Fibroblast of mammary gland (primary cell): ENCODE measurements around the gene GPC6.
A peak's percentile ranks its signal among the peaks of the same experiment; 100 is the strongest.

Experiments
- DNase-seq: peaks from one replicate; pipeline ENCODE4 v3.0.0-alpha.2; 2010; ENCODE audit warnings: low read depth
- H3K4me3 ChIP-seq: 2 replicates; pipeline ENCODE4 v1.5.1; 2011; ENCODE audit warnings: low read depth, mild to moderate bottlenecking, low read length, moderate library complexity; ENCODE audit not compliant: control insufficient read depth
- TF ChIP-seq, protein P1 (sequence below): conservative IDR thresholded peaks from 2 replicates; pipeline ENCODE4 v1.5.1; 2011; ENCODE audit warnings: low read depth, low read length, inconsistent platforms; ENCODE audit not compliant: control insufficient read depth, insufficient read depth

The GPC6 gene

DNA sequence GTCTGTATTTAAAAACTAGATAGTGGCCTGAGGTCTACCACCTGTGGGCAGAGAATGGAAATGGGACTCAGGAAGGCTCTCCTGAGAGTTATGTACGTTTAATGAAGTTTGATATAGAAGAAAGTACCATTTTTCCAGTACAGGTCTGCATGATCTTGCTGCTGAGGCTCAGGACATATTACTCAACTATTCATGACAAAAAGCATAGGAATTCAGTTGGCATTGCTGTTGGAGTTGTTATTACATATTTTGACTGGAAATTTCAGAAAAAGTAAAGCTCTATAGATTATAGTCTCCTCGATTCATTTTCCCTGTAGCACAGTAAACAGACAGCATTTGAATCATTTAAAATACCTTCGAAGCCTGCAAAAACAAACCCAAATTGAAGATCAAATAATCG lies 783.1 kb downstream of the GPC6 start:
- peak; percentile 49 for DNase-seq
- H3K4me3 ChIP-seq = no peak overlapping the region
- TF ChIP-seq, protein P1, sequence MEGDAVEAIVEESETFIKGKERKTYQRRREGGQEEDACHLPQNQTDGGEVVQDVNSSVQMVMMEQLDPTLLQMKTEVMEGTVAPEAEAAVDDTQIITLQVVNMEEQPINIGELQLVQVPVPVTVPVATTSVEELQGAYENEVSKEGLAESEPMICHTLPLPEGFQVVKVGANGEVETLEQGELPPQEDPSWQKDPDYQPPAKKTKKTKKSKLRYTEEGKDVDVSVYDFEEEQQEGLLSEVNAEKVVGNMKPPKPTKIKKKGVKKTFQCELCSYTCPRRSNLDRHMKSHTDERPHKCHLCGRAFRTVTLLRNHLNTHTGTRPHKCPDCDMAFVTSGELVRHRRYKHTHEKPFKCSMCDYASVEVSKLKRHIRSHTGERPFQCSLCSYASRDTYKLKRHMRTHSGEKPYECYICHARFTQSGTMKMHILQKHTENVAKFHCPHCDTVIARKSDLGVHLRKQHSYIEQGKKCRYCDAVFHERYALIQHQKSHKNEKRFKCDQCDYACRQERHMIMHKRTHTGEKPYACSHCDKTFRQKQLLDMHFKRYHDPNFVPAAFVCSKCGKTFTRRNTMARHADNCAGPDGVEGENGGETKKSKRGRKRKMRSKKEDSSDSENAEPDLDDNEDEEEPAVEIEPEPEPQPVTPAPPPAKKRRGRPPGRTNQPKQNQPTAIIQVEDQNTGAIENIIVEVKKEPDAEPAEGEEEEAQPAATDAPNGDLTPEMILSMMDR = no peak

DNA sequence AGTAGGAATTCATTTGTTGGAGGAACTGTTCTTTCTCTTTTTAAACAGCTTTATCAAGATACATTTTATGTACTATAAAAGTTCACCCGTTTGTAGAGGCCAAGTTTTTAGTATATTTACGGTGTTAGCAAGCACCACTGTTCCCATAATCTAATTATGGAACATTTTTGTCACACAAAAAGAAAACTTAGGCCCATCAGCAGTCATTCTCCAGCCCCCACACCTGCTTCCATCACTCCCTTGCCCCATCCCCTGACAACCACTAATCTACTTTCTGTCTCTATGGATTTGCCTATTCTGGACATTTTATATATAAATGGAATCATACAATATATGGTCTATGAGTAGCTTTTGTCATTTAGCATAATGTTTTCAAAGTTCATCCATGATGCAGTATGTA lies 787.9 kb downstream of the GPC6 start:
- TF ChIP-seq, protein P1 = no peak
- H3K4me3 ChIP-seq = no peak overlapping the region
- no peak for DNase-seq

DNA sequence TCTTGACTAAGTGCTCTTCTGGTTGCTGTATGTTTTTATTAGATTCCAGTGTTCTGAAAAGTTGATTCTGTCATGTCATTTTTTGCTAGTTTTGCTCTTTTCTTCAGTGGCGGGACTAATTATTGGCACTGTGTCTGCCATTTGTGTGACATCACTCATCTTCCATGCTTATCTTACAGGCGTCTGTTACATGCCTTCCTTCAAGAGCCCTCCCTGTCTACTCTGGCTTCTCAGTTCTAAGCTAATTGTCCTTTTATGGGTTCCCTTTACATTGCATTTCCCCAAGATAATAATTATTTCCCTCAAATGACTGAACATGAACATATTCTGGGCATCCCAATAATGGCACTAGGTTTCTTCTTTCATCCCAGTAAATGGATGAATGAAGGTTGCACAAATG lies 793.8 kb downstream of the GPC6 start:
- TF ChIP-seq, protein P1 = no peak
- no peak for DNase-seq
- H3K4me3 ChIP-seq = no peak overlapping the region

DNA sequence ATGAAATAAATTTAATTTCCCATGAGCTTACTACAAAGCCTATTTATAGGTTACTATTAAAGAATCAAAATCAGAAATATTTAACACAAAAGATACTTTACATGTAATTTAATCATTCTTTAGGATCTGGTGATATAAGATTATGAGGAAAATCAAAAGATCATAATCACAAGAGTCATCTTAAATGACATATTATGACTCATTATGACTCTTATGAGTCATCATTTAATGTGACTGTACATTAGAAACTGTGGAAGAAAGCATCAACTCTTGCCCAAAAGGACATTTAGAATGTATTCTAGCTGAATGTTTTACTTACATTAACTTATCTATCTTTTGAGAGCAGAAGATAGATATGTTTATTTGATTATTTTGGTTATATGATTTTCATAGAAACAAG lies 794.2 kb downstream of the GPC6 start:
- H3K4me3 ChIP-seq = no peak overlapping the region
- TF ChIP-seq, protein P1 = no peak
- peak; percentile 79 for DNase-seq

DNA sequence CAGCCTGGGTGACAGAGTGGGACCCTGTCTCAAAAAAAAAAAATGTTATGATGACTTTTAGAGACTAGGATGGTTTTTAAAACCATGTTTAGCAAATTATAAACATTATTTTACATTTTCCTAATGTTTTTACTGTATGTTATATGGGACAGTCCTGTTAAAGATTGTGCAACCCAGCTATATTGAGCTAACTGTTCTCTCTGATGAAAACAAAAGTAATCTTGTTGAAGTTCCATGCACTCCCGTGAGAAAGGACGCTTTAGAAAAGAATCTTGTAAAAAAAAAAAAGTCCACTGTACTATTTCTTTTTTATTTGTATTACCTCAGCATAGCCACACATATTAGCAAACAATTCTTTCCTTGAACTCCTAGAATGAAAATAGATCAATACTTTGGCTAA lies 801.6 kb downstream of the GPC6 start:
- TF ChIP-seq, protein P1 = no peak
- DNase-seq = no peak
- H3K4me3 ChIP-seq = no peak overlapping the region

DNA sequence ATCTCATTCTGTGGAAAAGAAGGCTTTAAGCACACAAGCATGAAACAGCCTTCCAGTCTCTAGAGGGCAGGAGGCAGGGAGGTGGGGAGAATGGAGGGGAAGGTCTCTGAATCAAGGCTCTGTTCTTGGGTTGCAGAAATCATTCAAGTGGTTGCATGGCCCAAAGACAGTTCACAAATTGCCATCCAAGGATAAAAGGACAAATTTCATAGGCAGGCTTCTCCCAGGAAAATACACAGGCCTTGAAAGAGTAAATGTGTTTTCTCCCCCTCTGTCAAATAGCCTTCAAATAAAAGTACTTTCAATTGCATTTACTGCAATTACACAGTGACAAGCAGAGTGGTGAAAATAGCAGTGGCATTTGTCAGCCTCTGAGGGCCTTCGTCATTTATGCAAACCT lies 802.0 kb downstream of the GPC6 start:
- no peak overlapping the region for H3K4me3 ChIP-seq
- no peak for DNase-seq
- TF ChIP-seq, protein P1 = no peak
